Retinal pigment epithelial cell (primary cell): ENCODE measurements around the gene SKIC8.
A peak's percentile ranks its signal among the peaks of the same experiment; 100 is the strongest.

Experiments
- DNase-seq: peaks from one replicate; pipeline ENCODE4 v3.0.0-alpha.2; 2010; ENCODE audit warnings: low read depth
- H3K4me3 ChIP-seq: 2 replicates; pipeline ENCODE4 v1.5.1; 2011; ENCODE audit warnings: mild to moderate bottlenecking, low read length, control low read depth, moderate library complexity
- TF ChIP-seq, protein P1 (sequence below): conservative IDR thresholded peaks from 2 replicates; pipeline ENCODE4 v1.5.1; 2011; ENCODE audit warnings: low read depth, low read length, control low read depth, inconsistent platforms

The SKIC8 gene

DNA sequence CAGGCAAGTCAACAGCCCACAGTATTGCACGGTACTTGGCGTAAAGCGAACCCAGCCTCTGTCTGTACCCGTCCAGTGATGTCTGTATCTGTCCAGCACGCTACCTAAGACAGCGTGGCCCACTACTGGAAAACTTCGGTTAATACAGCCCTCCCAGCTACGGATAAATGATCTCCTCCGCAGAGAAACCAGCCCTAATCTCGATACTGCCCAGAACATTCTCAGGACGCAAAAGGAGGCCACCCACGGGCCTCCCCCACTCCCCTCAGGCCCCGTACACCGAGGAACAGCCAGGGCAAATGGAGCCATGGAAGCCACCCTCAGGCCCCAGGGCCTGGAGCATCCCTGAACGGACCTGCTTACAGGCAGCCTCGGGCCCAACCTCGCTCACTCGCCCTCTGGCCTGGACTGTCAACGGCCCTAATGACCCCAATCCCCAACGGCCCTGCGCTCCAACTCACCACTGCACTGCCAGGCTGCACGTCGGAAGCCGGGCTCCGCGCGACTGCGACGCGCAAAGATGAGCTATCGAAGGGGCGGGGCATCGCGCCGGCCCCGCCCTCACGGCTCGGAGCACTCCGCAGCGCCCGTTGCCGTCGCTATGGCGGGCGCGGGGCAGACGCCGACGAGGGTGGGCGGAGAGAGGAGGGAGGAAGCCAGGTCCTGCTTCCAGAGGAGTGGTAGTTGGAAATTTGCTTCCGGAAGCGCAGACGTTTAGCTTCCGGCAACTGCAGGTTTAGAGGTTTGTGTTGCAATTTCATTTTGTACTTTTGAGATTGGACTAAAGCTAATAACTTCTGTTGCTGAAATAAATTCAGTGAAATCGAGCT, at the start of gene SKIC8:
Gene SKIC8 (minus strand): TSS at position 509 of the 830 bp plus-strand sequence. CDS start 3,923 bp downstream, outside the sequence.
- TF ChIP-seq, protein P1, sequence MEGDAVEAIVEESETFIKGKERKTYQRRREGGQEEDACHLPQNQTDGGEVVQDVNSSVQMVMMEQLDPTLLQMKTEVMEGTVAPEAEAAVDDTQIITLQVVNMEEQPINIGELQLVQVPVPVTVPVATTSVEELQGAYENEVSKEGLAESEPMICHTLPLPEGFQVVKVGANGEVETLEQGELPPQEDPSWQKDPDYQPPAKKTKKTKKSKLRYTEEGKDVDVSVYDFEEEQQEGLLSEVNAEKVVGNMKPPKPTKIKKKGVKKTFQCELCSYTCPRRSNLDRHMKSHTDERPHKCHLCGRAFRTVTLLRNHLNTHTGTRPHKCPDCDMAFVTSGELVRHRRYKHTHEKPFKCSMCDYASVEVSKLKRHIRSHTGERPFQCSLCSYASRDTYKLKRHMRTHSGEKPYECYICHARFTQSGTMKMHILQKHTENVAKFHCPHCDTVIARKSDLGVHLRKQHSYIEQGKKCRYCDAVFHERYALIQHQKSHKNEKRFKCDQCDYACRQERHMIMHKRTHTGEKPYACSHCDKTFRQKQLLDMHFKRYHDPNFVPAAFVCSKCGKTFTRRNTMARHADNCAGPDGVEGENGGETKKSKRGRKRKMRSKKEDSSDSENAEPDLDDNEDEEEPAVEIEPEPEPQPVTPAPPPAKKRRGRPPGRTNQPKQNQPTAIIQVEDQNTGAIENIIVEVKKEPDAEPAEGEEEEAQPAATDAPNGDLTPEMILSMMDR, result peak; percentile 17
- peak within 1 kb of the TSS; percentile 99 for H3K4me3 ChIP-seq
- peak; percentile 72 for DNase-seq

GRCh38 chr15:78347586-78348543, 48.5 kb upstream of the SKIC8 start:
- no peak for DNase-seq
- TF ChIP-seq, protein P1, result no peak

DNA sequence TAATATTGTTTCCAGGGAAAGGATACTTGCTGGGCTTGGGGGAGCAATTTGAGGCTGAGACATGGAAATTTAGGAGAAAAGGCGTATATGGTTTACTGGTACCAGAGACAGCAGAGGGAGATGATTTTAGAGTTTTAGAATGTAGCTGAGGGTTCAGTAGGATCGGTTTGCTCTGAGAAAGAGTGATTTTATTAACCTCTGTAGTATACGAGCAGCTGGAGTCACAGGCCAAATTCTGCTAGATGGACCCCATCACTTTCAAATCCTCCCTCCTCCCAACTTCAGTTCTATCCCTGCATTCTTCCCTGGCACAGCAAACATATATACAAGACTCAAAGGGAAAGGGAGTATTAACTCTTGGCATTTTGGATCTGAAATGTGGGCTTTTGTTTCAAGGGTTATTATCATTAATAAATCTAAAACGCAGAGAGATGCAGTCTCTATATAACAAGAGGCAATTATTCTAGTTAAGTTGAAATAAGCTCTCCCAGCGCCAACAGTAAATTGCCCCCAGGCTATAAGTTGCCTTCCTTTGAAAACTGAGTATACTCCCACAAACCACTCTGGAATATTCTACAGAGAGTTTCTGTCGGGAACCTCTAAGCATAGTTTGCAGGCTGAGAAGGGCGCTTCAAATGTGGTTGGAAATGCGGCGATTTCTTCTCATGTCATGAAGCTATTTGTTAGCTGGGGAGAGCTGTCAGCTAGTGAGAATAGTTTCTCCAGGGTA, 46.2 kb upstream of the SKIC8 start:
- no peak overlapping the region for H3K4me3 ChIP-seq
- DNase-seq, result no peak
- TF ChIP-seq, protein P1, result no peak

More at GRCh38 chr15:78347586-78348543, 48.5 kb upstream of the SKIC8 start:
- no peak overlapping the region for H3K4me3 ChIP-seq

GRCh38 chr15:78343276-78344060, 44.1 kb upstream of the SKIC8 start:
- TF ChIP-seq, protein P1, result no peak
- H3K4me3 ChIP-seq, result no peak overlapping the region
- no peak for DNase-seq

DNA sequence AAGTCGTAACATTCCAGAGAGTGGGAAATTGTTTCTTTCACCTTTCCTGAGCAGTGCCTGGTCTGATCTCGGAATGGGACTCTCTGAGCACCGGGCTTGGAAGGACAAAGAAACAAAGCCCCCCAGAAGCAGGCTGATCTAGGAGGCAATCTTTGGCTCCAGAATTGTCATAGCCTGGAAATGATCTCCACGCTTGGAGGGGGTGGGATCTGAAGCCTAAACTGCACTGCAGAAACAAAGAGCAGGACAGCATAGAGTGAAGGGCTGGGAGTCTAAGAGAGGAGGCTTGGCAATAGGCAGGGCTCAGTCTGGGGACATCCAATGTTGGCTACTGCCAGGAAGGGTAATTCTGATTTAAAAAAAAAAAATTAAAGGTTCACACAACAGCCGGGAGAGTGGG, 42.6 kb upstream of the SKIC8 start:
- DNase-seq, result no peak
- no peak overlapping the region for H3K4me3 ChIP-seq
- TF ChIP-seq, protein P1, result no peak
